NCI-H510A treated with DMSO at 0.1 percent for 48 hours (cell line): ENCODE measurements around the gene KLHDC3.

Experiments used
- DNase-seq: peaks from one replicate; lab custom pipeline; 2025; lab: John Stamatoyannopoulos, UW

Gene KLHDC3

GRCh38 chr6:43059168-43060033 lies 45.4 kb downstream of the KLHDC3 start, which contains the start of the genes KLC4 and MRPL2:
Gene KLC4, plus strand, starts transcription at chr6:43059631. Its CDS starts 1,705 bp downstream, at chr6:43061336.
Gene MRPL2, minus strand, starts transcription at chr6:43059434. Its CDS starts 53 bp downstream, at chr6:43059381.
- DNase-seq = peak; percentile 99

GRCh38 chr6:43060034-43060754 lies 46.1 kb downstream of the KLHDC3 start:
- DNase-seq = peak; percentile 62

GRCh38 chr6:43060755-43061633 lies 46.9 kb downstream of the KLHDC3 start:
- DNase-seq = no peak

GRCh38 chr6:43061861-43062260 lies 47.8 kb downstream of the KLHDC3 start:
- no peak for DNase-seq

GRCh38 chr6:43062818-43063217 lies 48.8 kb downstream of the KLHDC3 start:
- DNase-seq = no peak

GRCh38 chr6:43070028-43070632 lies 56.1 kb downstream of the KLHDC3 start:
- DNase-seq = peak; percentile 47
